SKM-1 treated with dmso at 0.1 percent for 144 hours (cell line): ENCODE data around the gene C10orf71.

Experiments
- DNase-seq: peaks from one replicate; lab custom pipeline; 2025; ENCODE audit not compliant: unreplicated experiment; lab: John Stamatoyannopoulos, UW

The C10orf71 gene

GRCh38 chr10:49298983-49299815 lies at the start of gene C10orf71:
Gene C10orf71 (plus strand): TSS chr10:49299170. CDS start chr10:49322546, 23,376 bp downstream.
- no peak for DNase-seq

- no peak for DNase-seq
Observed at GRCh38 chr10:49252313-49253034, 46.5 kb upstream of the C10orf71 start.

- no peak for DNase-seq
Observed at GRCh38 chr10:49253340-49253906, 45.5 kb upstream of the C10orf71 start.

GRCh38 chr10:49254150-49254549 lies 44.8 kb upstream of the C10orf71 start:
- no peak for DNase-seq

- no peak for DNase-seq
Observed at GRCh38 chr10:49254556-49255318, 44.2 kb upstream of the C10orf71 start.

- no peak for DNase-seq
Observed at GRCh38 chr10:49255883-49256282, 43.1 kb upstream of the C10orf71 start.

- DNase-seq = peak; percentile 80
Observed at GRCh38 chr10:49257154-49257553, 41.8 kb upstream of the C10orf71 start.

- no peak for DNase-seq
Observed at GRCh38 chr10:49257626-49258349, 41.2 kb upstream of the C10orf71 start.

- DNase-seq = no peak
Observed at GRCh38 chr10:49258350-49258683, 40.7 kb upstream of the C10orf71 start.

GRCh38 chr10:49260644-49261296 lies 38.2 kb upstream of the C10orf71 start:
- no peak for DNase-seq

- DNase-seq = no peak
Observed at GRCh38 chr10:49263591-49263990, 35.4 kb upstream of the C10orf71 start.

- DNase-seq = no peak
Observed at GRCh38 chr10:49264177-49264677, 34.7 kb upstream of the C10orf71 start.

GRCh38 chr10:49265885-49266284 lies 33.1 kb upstream of the C10orf71 start:
- DNase-seq = no peak

GRCh38 chr10:49268185-49268584 lies 30.8 kb upstream of the C10orf71 start:
- DNase-seq = no peak

- DNase-seq = no peak
Observed at GRCh38 chr10:49269523-49269922, 29.4 kb upstream of the C10orf71 start.

- no peak for DNase-seq
Observed at GRCh38 chr10:49270565-49270964, 28.4 kb upstream of the C10orf71 start.

- DNase-seq = no peak
Observed at GRCh38 chr10:49271346-49271745, 27.6 kb upstream of the C10orf71 start.

- no peak for DNase-seq
Observed at GRCh38 chr10:49272251-49273081, 26.5 kb upstream of the C10orf71 start.

GRCh38 chr10:49273082-49273465 lies 25.9 kb upstream of the C10orf71 start:
- no peak for DNase-seq
